Lung (tissue), 12 donors: ENCODE measurements around the gene SYNGR1. TPM values are rescaled to one million over a fixed set of nuclear protein-coding genes. Genes with fewer than 3 reads are reported as not detected.

Experiments
- ATAC-seq: fragments of 200-7000 bp; cut with Tn5 transposase; one replicate; pipeline ENCODE4 v1.9.1; 2020; ENCODE audit warnings: moderate number of reproducible peaks; ENCODE audit not compliant: insufficient read depth, low FRiP score
- DNase-seq, 3 donors: peaks; one replicate each; pipeline ENCODE4 v3.0.0-alpha.2; 2013 to 2017
- H3K27ac ChIP-seq, 2 donors: one replicate each; pipeline ENCODE4 v1.5.1; 2013; ENCODE audit warnings: mild to moderate bottlenecking in 2 of 2, moderate library complexity in 2 of 2, control low read depth in 1 of 2, inconsistent platforms in 1 of 2, low read depth in 1 of 2, low read length in 1 of 2
- H3K27me3 ChIP-seq, 3 donors: one replicate each; pipeline ENCODE4 v1.5.1; 2013; ENCODE audit warnings: low read length in 2 of 3; ENCODE audit not compliant: control insufficient read depth in 3 of 3, insufficient read depth in 3 of 3
- H3K36me3 ChIP-seq, 4 donors: one replicate each; pipeline ENCODE4 v1.5.1; 2013; ENCODE audit warnings: low read length in 4 of 4, mild to moderate bottlenecking in 1 of 4, moderate library complexity in 1 of 4; ENCODE audit not compliant: control insufficient read depth in 4 of 4, insufficient read depth in 4 of 4
- H3K4me1 ChIP-seq, 5 donors: one replicate each; pipeline ENCODE4 v1.5.1; 2013; ENCODE audit warnings: low read length in 5 of 5, mild to moderate bottlenecking in 2 of 5, moderate library complexity in 1 of 5; ENCODE audit not compliant: control insufficient read depth in 5 of 5, insufficient read depth in 5 of 5
- H3K4me3 ChIP-seq: one replicate; pipeline ENCODE4 v1.5.1; 2013; ENCODE audit warnings: mild to moderate bottlenecking, control low read depth, moderate library complexity
- H3K9ac ChIP-seq, 2 donors: one replicate each; pipeline ENCODE4 v1.5.1; 2013; ENCODE audit warnings: low read length in 2 of 2, control low read depth in 1 of 2; ENCODE audit not compliant: insufficient read depth in 1 of 2
- H3K9me3 ChIP-seq, 4 donors: one replicate each; pipeline ENCODE4 v1.5.1; 2013; ENCODE audit warnings: low read length in 3 of 4, mild to moderate bottlenecking in 1 of 4, moderate library complexity in 1 of 4; ENCODE audit not compliant: control insufficient read depth in 4 of 4, insufficient read depth in 3 of 4
- WGBS, 2 donors: extraction: QIAGEN DNeasy Blood & Tissue Kit; methylation state at CpG; one replicate each; pipeline ENCODE4 v1.1.7; 2013; 5-methylcytosine and 5-hydroxymethylcytosine counted together
- polyA plus RNA-seq, 2 donors: library from polyadenylated mRNA; stranded (reverse); fragments of 200-250 nt; gene quantifications; one replicate each; pipeline ENCODE4 v1.2.1, GENCODE V29; 2013
- total RNA-seq, 2 donors: library from RNA; depleted of rRNA in 1 of 2; stranded (reverse); fragments of >200 nt in 1 of 2; gene quantifications; one replicate each; pipeline ENCODE4 v1.2.1, GENCODE V29; 2014 to 2021
- TF ChIP-seq, protein P1 (sequence below): IDR thresholded peaks from 2 replicates; pipeline ENCODE4 v1.5.1; 2012; ENCODE audit warnings: mild to moderate bottlenecking; ENCODE audit errors: control extremely low read depth, extremely low read depth
- donor health status: control.
- donor health status: control.
- donor health status: Bipolar disorder and iron deficiency.
- donor health status: healthy.
- donor health status: DM: yes; HTN: yes; CAD: no.

Gene SYNGR1
- total and polyA plus RNA-seq, 4 donors = 3.5 to 13.3 (median 5.5) TPM

DNA sequence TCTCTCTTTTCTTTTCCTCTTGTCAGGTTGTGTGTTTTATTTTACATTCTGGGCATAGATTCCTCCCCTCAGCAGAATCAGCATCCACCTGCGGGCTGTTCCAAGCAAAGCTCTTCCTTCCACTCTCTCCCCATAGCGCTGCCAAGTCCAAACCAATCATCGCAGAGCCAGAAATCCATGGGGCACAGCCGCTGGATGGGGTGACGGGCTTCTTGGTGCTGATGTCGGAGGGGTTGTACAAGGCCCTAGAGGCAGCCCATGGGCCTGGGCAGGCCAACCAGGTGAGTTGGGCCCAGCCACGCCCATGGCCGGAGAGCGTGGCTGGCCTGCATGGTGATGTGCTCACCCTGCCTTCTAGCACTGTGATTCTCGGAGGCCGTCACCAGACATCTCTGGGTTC, 71.9 kb downstream of the SYNGR1 start:
- Histone ChIP-seq H3K4me1 (no peaks in the 10 kb centered on the region), H3K4me3 (no peak overlapping the region), H3K9ac (no peak overlapping the region), H3K36me3 (peaks cover 19 to 44% (median 42%) of the 10 kb centered on the region in 4 donors), H3K9me3 (no peaks in the 10 kb centered on the region), H3K27ac (no peak overlapping the region), H3K27me3 (no peaks in the 10 kb centered on the region)
- DNase-seq (no peak), ATAC-seq (no peak)
- 96 to 97% methylated on average over 11 of the region's 11 CpGs for WGBS, 2 donors
- TF ChIP-seq, protein P1, sequence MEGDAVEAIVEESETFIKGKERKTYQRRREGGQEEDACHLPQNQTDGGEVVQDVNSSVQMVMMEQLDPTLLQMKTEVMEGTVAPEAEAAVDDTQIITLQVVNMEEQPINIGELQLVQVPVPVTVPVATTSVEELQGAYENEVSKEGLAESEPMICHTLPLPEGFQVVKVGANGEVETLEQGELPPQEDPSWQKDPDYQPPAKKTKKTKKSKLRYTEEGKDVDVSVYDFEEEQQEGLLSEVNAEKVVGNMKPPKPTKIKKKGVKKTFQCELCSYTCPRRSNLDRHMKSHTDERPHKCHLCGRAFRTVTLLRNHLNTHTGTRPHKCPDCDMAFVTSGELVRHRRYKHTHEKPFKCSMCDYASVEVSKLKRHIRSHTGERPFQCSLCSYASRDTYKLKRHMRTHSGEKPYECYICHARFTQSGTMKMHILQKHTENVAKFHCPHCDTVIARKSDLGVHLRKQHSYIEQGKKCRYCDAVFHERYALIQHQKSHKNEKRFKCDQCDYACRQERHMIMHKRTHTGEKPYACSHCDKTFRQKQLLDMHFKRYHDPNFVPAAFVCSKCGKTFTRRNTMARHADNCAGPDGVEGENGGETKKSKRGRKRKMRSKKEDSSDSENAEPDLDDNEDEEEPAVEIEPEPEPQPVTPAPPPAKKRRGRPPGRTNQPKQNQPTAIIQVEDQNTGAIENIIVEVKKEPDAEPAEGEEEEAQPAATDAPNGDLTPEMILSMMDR = no peak

DNA sequence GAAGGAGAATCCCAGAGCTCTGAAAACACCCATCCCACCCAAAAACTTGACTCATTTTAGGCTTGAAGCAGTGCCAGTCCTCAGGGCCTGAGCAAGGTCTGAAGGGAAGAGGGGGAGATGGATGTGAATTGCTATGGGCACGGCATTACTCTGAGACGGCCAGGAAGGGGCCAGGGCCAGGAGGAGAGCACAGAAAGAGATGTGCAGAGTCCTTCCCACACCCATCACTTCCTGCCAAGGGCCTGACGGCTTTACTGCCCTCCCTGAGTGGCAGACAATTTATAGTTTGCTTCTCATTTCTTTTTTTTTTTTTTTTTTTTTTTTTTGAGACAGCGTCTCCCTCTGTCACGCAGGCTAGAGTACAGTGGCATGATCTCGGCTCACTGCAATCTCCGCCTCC, 72.3 kb downstream of the SYNGR1 start:
- Histone ChIP-seq H3K9ac (no peak overlapping the region), H3K27ac (no peak overlapping the region), H3K27me3 (no peaks in the 10 kb centered on the region), H3K9me3 (no peaks in the 10 kb centered on the region), H3K36me3 (peaks cover 23 to 44% (median 42%) of the 10 kb centered on the region in 4 donors), H3K4me3 (no peak overlapping the region), H3K4me1 (no peaks in the 10 kb centered on the region)
- TF ChIP-seq, protein P1 = no peak
- no peak for DNase-seq
- WGBS, 2 donors = 67 to 82% methylated on average over 7 of the region's 7 CpGs
- ATAC-seq = no peak

DNA sequence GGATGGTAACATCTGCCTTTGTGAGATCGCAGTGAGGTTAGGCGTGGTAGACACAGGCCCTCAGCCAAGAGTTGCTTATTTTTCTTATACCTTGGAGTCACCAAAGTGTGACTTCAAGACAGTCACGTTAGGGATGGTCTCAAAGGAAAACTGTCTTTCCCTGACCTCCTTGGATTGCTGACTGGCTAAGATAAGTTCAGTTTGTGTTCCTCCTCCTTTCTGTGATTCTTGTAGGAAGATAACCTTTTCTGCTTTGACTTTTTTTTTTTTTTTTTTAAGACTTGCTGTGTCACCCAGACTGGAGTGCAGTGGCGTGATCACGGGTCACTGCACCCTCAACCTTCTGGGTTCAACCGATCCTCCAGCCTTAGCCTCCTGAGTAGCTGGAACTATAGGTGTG, 72.9 kb downstream of the SYNGR1 start:
- Histone ChIP-seq H3K27ac (no peak overlapping the region), H3K36me3 (peaks cover 26 to 47% (median 43%) of the 10 kb centered on the region in 4 donors), H3K27me3 (no peaks in the 10 kb centered on the region), H3K9ac (no peak overlapping the region), H3K4me3 (no peak overlapping the region), H3K9me3 (no peaks in the 10 kb centered on the region), H3K4me1 (no peaks in the 10 kb centered on the region)
- 95 to 97% methylated on average over 6 of the region's 6 CpGs for WGBS, 2 donors
- TF ChIP-seq, protein P1 = no peak
- ATAC-seq (no peak), DNase-seq (no peak)

DNA sequence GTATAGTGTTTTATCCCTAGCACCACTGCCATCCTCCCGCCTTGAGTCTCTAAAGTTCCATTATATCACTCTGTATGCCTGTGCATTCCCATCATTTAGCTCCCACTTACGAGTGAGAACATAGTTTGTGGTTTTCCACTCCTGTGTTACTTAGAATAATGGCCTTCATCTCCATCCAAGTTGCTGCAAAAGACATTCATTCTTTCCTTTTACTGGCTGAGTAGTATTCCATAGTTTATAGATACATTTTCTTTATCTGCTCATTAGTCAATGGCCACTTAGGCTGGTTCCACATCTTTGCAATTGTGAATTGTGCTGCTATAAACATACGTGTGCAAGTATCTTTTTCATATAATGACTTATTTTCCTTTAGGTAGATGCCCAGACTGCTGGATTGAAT, 74.2 kb downstream of the SYNGR1 start:
- 99% methylated on average over 3 of the region's 3 CpGs for WGBS, 2 donors
- Histone ChIP-seq H3K27me3 (no peaks in the 10 kb centered on the region), H3K9me3 (no peaks in the 10 kb centered on the region), H3K4me1 (peaks cover 0 to 4% (median 0%) of the 10 kb centered on the region in 5 donors), H3K27ac (no peak overlapping the region), H3K4me3 (no peak overlapping the region), H3K9ac (no peak overlapping the region), H3K36me3 (peaks cover 21 to 49% (median 42%) of the 10 kb centered on the region in 4 donors)
- ATAC-seq = no peak
- no peak for DNase-seq
- TF ChIP-seq, protein P1 = no peak
